Left ventricle myocardium inferior (tissue), 1 donor: ENCODE data around the gene DNAJC25. TPM values are rescaled to one million over a fixed set of nuclear protein-coding genes. Genes with fewer than 3 reads are reported as not detected.
A peak's percentile ranks its signal among the peaks of the same experiment; 100 is the strongest.
"Not testable (repeated sequence)": the region's sequence is repeated elsewhere in the genome, so short reads cannot be mapped to it uniquely, and the experiment has no call there.

Experiments used
- DNase-seq: peaks from one replicate; pipeline ENCODE4 v3.0.0-alpha.2; 2020
- H3K27ac ChIP-seq: fragments of 200-600 bp; replicated peaks from 2 replicates; pipeline ENCODE4 v1.8.0; 2021
- H3K27me3 ChIP-seq: fragments of 200-600 bp; 2 replicates; pipeline ENCODE4 v1.8.0; 2021; ENCODE audit warnings: low read depth
- H3K36me3 ChIP-seq: fragments of 200-600 bp; 2 replicates; pipeline ENCODE4 v1.8.0; 2021
- H3K4me1 ChIP-seq: fragments of 200-600 bp; 2 replicates; pipeline ENCODE4 v1.8.0; 2021
- H3K4me3 ChIP-seq: fragments of 200-600 bp; 2 replicates; pipeline ENCODE4 v1.8.0; 2021; ENCODE audit warnings: mild to moderate bottlenecking, moderate library complexity
- H3K9me3 ChIP-seq: fragments of 200-600 bp; replicated peaks from 2 replicates; pipeline ENCODE4 v1.8.0; 2021
- CTCF ChIP-seq: fragments of 200-600 bp; IDR thresholded peaks from 2 replicates; pipeline ENCODE4 v1.8.0; 2021; ENCODE audit warnings: antibody characterized with exemption, mild to moderate bottlenecking, borderline replicate concordance
- intact Hi-C: fragments of 100-400 bp; cut with micrococcal nuclease; formaldehyde crosslinking; loops from one replicate; pipeline ENCODE4 v1.11.0; 2022
- total RNA-seq: library from RNA; stranded (reverse); fragmentation: NEBNext Ultra II Directional; extraction: Animal tissue kit (Norgen Biotek cat#: 25700); gene quantifications from one replicate; pipeline ENCODE4 v1.2.1, GENCODE V29; 2021
- donor health status: DM: no; HTN: yes; CAD: no; lungs with severe emphysema.

The DNAJC25 gene
- total RNA-seq, 1 donor from 2014 or later = 5.5 TPM

DNA sequence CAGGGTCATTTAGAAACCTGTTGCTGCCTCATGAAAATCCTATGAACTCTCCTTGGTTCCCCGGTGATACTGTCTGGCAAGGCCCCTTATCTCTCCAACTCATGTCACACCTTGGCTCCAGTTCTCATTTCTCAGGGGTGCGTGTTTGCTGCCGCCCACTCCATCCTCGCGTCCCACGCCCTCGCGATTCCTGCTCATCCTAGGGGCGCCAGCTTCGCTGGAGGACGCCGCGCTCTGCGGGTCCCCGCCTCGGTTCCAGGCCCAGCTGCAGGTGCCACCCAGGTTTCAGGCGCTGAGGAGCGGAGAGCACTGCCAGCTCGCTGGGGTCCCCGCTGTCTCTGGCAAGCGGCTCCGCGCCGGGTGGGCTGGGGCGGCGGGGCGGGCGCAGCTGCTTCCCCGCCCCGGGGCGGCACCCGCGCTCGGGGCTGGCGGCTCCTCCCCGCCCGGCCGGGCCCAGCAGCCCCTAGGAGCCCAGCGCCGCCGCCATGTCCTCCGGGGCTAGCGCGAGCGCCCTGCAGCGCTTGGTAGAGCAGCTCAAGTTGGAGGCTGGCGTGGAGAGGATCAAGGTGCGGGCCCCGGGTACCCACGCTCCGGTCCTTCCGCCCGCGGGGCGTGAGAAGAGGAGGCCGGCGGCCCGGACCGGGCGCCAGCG, 30.1 kb downstream of the DNAJC25 start, which contains the start of gene GNG10:
Gene GNG10 (plus strand): TSS at position 456 of the 652 bp plus-strand sequence. CDS start 30 bp downstream, at position 486.
- no peaks in the 10 kb centered on the region for H3K36me3 ChIP-seq
- intact Hi-C loops = no loop called here
- DNase-seq = peak; percentile 61
- H3K27me3 ChIP-seq = no peaks in the 10 kb centered on the region
- H3K9me3 ChIP-seq = no peaks in the 10 kb centered on the region
- peak within 1 kb of the TSS; percentile 86 for H3K27ac ChIP-seq
- H3K4me1 ChIP-seq = peaks cover 25% of the 10 kb centered on the region
- TF ChIP-seq CTCF = no peak
- H3K4me3 ChIP-seq = peak within 1 kb of the TSS; percentile 85

- Histone ChIP-seq H3K9me3 (no peaks in the 10 kb centered on the region), H3K4me1 (peaks cover 25% of the 10 kb centered on the region), H3K27me3 (no peaks in the 10 kb centered on the region), H3K27ac (peak overlapping the region; percentile 86), H3K36me3 (peaks cover 5% of the 10 kb centered on the region), H3K4me3 (peak overlapping the region; percentile 85)
- intact Hi-C loops = no loop called here
- DNase-seq = peak; percentile 37
- TF ChIP-seq CTCF = no peak
Measured at GRCh38 chr9:111661802-111662521, 30.8 kb downstream of the DNAJC25 start.

GRCh38 chr9:111662576-111663300, 31.6 kb downstream of the DNAJC25 start:
- Histone ChIP-seq H3K27me3 (no peaks in the 10 kb centered on the region), H3K4me3 (peak overlapping the region; percentile 85), H3K27ac (peak overlapping the region; percentile 86), H3K9me3 (no peaks in the 10 kb centered on the region), H3K36me3 (peaks cover 13% of the 10 kb centered on the region), H3K4me1 (peaks cover 25% of the 10 kb centered on the region)
- intact Hi-C loops = no loop called here
- TF ChIP-seq CTCF = no peak
- DNase-seq = no peak

DNA sequence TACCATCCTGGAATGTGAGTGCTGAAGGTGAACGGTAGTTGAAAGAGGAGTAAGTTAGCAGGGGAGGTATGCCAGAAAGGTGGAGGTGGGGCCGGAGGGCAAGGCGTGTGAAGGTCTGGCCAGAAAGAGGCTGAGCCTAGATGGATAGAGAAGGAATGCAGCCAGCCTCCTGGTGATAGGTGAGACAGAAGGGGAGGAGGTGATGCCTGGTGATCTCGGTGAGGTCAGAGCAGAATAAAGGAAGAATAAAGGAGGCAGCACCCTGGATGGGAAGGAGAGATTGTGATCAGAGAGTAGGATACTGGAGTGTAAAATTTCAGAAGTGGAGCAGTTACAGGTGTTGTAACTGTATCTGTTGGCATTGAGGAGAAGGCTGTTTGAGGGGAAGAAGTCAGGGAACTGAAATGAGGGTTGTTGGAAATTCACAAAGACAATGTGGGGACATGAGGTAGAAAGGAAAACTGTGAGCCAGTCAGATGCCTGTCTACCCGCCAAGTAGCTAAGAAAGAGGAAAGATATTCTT, 32.2 kb downstream of the DNAJC25 start:
- peak overlapping the region; percentile 86 for H3K27ac ChIP-seq
- intact Hi-C loops = no loop called here
- no peak for TF ChIP-seq CTCF

DNA sequence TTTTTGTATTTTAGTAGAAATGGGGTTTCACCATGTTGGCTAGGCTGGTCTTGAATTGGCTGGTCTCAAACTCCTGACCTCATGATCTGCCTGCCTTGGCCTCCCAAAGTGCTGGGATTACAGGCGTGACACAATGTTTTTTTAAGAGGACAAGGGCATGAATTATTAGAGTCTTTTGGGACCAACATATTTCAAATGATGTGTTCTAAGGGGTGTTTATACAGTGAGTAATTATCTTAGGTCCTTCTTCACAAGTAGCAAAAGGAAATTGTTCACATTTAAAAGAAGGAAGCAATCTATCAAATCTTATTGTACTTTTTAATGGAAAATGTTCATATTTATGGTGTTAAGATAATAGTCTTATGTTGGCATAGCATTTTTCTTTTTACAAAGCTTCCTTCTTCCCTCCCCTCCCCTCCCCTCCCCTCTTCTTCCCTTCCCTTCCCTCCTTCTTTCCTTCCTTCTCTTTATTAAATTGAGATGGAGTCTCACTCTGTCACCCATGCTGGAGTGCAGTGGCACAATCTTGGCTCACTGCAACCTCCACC, 37.0 kb downstream of the DNAJC25 start:
- Histone ChIP-seq H3K27ac (no peak overlapping the region), H3K36me3 (peaks cover 49% of the 10 kb centered on the region), H3K4me3 (no peak overlapping the region), H3K27me3 (no peaks in the 10 kb centered on the region), H3K4me1 (peaks cover 5% of the 10 kb centered on the region), H3K9me3 (no peaks in the 10 kb centered on the region)
- intact Hi-C loops = no loop called here
- no peak for DNase-seq
- no peak for TF ChIP-seq CTCF

More for the DNA sequence above, 32.2 kb downstream of the DNAJC25 start:
- Histone ChIP-seq H3K36me3 (peaks cover 19% of the 10 kb centered on the region), H3K4me3 (peak overlapping the region; percentile 85), H3K9me3 (no peaks in the 10 kb centered on the region), H3K27me3 (no peaks in the 10 kb centered on the region), H3K4me1 (peaks cover 25% of the 10 kb centered on the region)
- DNase-seq = no peak

DNA sequence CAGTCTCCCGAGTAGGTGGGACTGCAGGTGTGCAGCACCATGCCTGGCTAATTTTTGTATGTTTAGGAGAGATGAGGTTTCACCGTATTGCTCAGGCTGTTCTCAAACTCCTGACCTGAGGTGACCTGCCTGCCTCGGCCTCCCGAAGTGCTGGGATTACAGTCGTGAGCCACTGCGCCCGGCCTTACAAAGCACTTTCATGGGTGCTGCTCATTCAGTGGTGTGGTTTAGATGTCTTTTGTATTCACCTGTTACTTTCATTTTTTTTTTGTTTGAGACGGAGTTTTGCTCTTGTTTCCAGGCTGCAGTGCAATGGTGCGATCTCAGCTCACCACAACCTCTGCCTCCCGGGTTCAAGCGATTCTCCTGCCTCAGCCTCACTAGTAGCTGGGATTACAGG, 37.5 kb downstream of the DNAJC25 start:
- H3K4me3 ChIP-seq, H3K9me3 ChIP-seq, H3K27me3 ChIP-seq, H3K4me1 ChIP-seq, DNase-seq, H3K27ac ChIP-seq, intact Hi-C loops: not testable (repeated sequence)
- peaks cover 49% of the 10 kb centered on the region for H3K36me3 ChIP-seq
